DMS53 treated with DMSO at 0.1 percent for 48 hours (cell line): ENCODE measurements around the gene GNAO1.

Source experiments
- DNase-seq: peaks from one replicate; lab custom pipeline; 2025; ENCODE audit not compliant: unreplicated experiment; lab: John Stamatoyannopoulos, UW

GNAO1 gene

GRCh38 chr16:56306690-56307533 is 115.6 kb downstream of the GNAO1 start:
- DNase-seq, result no peak

GRCh38 chr16:56307534-56307873 is 116.2 kb downstream of the GNAO1 start:
- DNase-seq, result no peak

GRCh38 chr16:56309008-56309407 is 117.7 kb downstream of the GNAO1 start:
- no peak for DNase-seq

- peak; percentile 33 for DNase-seq
Observed at GRCh38 chr16:56310690-56311089, 119.4 kb downstream of the GNAO1 start.

- peak; percentile 87 for DNase-seq
Observed at GRCh38 chr16:56311208-56312027, 120.1 kb downstream of the GNAO1 start.

- no peak for DNase-seq
Observed at GRCh38 chr16:56312028-56312300, 120.7 kb downstream of the GNAO1 start.

GRCh38 chr16:56312556-56312955 is 121.3 kb downstream of the GNAO1 start:
- DNase-seq, result no peak

- no peak for DNase-seq
Observed at GRCh38 chr16:56314244-56314850, 123.1 kb downstream of the GNAO1 start.

- no peak for DNase-seq
Observed at GRCh38 chr16:56315955-56316354, 124.7 kb downstream of the GNAO1 start.

GRCh38 chr16:56316545-56316944 is 125.3 kb downstream of the GNAO1 start:
- no peak for DNase-seq

GRCh38 chr16:56317998-56318826 is 126.9 kb downstream of the GNAO1 start:
- peak; percentile 60 for DNase-seq

GRCh38 chr16:56318827-56319140 is 127.5 kb downstream of the GNAO1 start:
- no peak for DNase-seq

GRCh38 chr16:56319376-56319775 is 128.1 kb downstream of the GNAO1 start:
- no peak for DNase-seq

- DNase-seq, result no peak
Observed at GRCh38 chr16:56320056-56320455, 128.8 kb downstream of the GNAO1 start.

GRCh38 chr16:56320811-56321558 is 129.7 kb downstream of the GNAO1 start:
- no peak for DNase-seq

- no peak for DNase-seq
Observed at GRCh38 chr16:56321571-56321970, 130.3 kb downstream of the GNAO1 start.

GRCh38 chr16:56324406-56324805 is 133.1 kb downstream of the GNAO1 start:
- DNase-seq, result no peak

- no peak for DNase-seq
Observed at GRCh38 chr16:56325956-56326355, 134.7 kb downstream of the GNAO1 start.

- no peak for DNase-seq
Observed at GRCh38 chr16:56327071-56327928, 136.0 kb downstream of the GNAO1 start.

GRCh38 chr16:56327929-56328258 is 136.6 kb downstream of the GNAO1 start:
- DNase-seq, result no peak
